ENCODE measurements around the gene RAVER2.
"Not testable (repeated sequence)": the region's sequence is repeated elsewhere in the genome, so short reads cannot be mapped to it uniquely, and the experiment has no call there.

DNA sequence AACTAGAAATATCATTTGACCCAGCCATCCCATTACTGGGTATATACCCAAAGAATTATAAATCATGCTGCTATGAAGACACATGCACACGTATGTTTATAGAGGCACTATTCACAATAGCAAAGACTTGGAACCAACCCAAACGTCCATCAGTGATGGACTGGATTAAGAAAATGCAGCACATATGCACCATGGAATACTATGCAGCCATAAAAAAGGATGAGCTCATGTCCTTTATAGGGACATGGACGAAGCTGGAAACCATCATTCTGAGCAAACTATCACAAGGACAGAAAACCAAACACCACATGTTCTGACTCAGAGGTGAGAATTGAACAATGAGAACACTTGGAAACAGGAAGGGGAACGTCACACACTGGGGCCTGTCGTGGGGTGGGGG, 72.5 kb downstream of the RAVER2 start:
- TF ChIP-seq, protein P1, sequence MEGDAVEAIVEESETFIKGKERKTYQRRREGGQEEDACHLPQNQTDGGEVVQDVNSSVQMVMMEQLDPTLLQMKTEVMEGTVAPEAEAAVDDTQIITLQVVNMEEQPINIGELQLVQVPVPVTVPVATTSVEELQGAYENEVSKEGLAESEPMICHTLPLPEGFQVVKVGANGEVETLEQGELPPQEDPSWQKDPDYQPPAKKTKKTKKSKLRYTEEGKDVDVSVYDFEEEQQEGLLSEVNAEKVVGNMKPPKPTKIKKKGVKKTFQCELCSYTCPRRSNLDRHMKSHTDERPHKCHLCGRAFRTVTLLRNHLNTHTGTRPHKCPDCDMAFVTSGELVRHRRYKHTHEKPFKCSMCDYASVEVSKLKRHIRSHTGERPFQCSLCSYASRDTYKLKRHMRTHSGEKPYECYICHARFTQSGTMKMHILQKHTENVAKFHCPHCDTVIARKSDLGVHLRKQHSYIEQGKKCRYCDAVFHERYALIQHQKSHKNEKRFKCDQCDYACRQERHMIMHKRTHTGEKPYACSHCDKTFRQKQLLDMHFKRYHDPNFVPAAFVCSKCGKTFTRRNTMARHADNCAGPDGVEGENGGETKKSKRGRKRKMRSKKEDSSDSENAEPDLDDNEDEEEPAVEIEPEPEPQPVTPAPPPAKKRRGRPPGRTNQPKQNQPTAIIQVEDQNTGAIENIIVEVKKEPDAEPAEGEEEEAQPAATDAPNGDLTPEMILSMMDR (conservative IDR thresholded peaks at IDR 0.05 in 1 of 2, IDR thresholded peaks at IDR 0.05 in 1 of 2; ENCODE audit: extremely low read depth in 1 of 2, insufficient read depth in 1 of 2, low read depth in 1 of 2, low read length in 2 of 2) = not testable (repeated sequence)
- not testable (repeated sequence) for TF ChIP-seq EZH2 (IDR thresholded peaks at IDR 0.05; ENCODE audit: borderline replicate concordance, low read length)
